ENCODE measurements around the gene QSOX1. TPM values are rescaled to one million over a fixed set of nuclear protein-coding genes. Genes with fewer than 3 reads are reported as not detected.

The QSOX1 gene, protein sequence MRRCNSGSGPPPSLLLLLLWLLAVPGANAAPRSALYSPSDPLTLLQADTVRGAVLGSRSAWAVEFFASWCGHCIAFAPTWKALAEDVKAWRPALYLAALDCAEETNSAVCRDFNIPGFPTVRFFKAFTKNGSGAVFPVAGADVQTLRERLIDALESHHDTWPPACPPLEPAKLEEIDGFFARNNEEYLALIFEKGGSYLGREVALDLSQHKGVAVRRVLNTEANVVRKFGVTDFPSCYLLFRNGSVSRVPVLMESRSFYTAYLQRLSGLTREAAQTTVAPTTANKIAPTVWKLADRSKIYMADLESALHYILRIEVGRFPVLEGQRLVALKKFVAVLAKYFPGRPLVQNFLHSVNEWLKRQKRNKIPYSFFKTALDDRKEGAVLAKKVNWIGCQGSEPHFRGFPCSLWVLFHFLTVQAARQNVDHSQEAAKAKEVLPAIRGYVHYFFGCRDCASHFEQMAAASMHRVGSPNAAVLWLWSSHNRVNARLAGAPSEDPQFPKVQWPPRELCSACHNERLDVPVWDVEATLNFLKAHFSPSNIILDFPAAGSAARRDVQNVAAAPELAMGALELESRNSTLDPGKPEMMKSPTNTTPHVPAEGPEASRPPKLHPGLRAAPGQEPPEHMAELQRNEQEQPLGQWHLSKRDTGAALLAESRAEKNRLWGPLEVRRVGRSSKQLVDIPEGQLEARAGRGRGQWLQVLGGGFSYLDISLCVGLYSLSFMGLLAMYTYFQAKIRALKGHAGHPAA
- 1 to 10 TPM; 4.9 to 8.0 (median 5.5) TPM for polyA plus RNA-seq (ENCODE audit: low read depth in 6 of 6)

DNA sequence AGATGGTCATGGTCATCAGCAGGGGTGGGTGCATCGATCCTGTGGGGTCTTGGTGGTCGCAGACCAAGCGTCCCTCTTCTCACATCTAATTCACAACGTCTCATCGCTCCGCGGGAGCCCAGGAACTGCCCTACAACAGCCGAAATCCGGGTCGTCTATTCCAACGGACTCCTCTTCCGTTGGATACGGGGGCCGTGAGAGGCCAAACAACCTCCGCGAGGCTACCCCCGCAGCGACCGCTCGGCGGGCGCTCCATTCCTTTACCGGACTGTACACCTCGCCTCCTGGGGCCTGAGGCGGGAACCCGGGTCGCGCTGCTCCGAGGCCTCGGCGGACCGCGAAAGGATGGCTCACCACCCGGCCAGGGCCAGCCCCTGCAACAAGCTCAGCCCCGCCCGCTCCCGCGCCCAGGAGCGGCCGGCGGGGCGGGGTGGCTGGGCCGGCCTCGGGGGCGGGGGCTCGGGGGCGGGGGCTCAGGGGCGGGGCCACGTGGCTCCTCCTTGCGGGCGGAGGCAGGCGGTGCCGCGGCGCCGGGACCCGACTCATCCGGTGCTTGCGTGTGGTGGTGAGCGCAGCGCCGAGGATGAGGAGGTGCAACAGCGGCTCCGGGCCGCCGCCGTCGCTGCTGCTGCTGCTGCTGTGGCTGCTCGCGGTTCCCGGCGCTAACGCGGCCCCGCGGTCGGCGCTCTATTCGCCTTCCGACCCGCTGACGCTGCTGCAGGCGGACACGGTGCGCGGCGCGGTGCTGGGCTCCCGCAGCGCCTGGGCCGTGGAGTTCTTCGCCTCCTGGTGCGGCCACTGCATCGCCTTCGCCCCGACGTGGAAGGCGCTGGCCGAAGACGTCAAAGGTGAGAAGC is at the start of gene QSOX1:
QSOX1 (plus strand) TSS at position 545 of the 857 bp plus-strand sequence; CDS start at position 584, 39 bp downstream.
- peaks cover 27 to 30% (median 29%) of the 10 kb centered on the region in 3 donors for H3K4me1 Mint-ChIP-seq
- peak within 1 kb of the TSS; percentile 79 to 95 (median 92) for H3K27ac Mint-ChIP-seq
- ATAC-seq (ENCODE audit: low read depth in 2 of 2): peak; percentile 91 to 92
- H3K27me3 Mint-ChIP-seq: peaks cover 0 to 7% (median 5%) of the 10 kb centered on the region in 3 donors
- peaks cover 0 to 4% of the 10 kb centered on the region in 2 donors for H3K36me3 Mint-ChIP-seq
- peak; percentile 81 for DNase-seq
- H3K9me3 Mint-ChIP-seq: no peaks in the 10 kb centered on the region
- H3K4me3 Mint-ChIP-seq: peak within 1 kb of the TSS; percentile 79 to 97 (median 95)

DNA sequence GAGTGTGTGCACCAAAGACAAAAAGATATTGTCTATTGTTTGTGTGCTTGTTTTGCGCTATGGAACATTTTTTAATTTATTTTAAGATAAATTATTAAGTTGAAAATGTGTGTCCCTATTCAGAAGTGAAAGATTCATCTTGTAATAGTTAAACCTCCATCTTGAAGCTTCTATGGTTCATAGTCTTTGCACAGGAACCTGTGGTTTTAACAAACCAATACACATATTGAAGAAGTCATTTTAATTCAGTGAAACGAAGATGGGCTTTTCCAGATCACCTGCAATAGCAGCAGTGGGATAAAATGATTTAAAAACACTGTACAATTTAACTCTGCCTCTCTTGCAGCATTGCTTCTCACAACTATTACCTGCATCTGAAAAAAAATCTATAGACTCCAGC is 42.6 kb upstream of the QSOX1 start:
- ATAC-seq (ENCODE audit: low read depth in 2 of 2) (no peak), DNase-seq (no peak)
- Mint-ChIP-seq H3K36me3 (peaks cover 20 to 30% of the 10 kb centered on the region in 2 donors), H3K4me3 (no peak overlapping the region), H3K27me3 (no peaks in the 10 kb centered on the region), H3K9me3 (no peaks in the 10 kb centered on the region), H3K4me1 (no peaks in the 10 kb centered on the region), H3K27ac (peak overlapping the region in 2 of 6 donors; percentile 28 to 85)

DNA sequence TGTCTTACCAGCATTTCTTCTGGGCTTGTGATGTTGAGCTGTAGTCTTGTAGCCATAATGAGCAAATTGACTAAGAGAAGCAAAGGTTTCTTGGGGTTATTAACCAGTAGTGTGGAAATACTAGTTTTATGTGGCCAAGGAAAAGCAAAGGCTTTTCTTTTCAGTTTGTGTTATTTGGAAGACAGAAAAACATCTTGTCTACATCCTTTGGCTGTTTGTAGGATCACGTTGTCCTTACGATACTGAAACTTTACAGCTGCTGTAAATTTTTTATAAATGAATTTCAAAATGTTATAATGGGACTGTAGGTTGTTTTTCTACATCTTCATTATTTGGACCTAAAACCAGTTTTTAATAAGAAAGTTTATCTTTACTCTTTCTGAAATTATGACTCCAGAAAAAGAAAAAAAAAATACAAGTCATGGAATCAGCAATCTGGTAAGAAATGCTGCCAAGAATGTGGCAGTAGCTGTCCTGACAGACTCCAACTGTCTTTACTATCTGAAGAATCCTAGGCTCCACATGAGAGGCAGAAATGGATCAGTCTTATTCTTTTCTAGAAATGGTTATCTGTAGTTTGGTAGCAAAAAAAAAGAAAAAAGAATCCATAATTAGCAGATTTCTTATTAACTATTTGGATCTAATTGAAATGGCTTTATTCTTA is 41.6 kb upstream of the QSOX1 start:
- H3K9me3 Mint-ChIP-seq: no peaks in the 10 kb centered on the region
- peaks cover 20 to 26% of the 10 kb centered on the region in 2 donors for H3K36me3 Mint-ChIP-seq
- no peak for DNase-seq
- H3K4me1 Mint-ChIP-seq: no peaks in the 10 kb centered on the region
- H3K27me3 Mint-ChIP-seq: no peaks in the 10 kb centered on the region
- no peak for ATAC-seq (ENCODE audit: low read depth in 2 of 2)
- H3K27ac Mint-ChIP-seq: no peak overlapping the region
- H3K4me3 Mint-ChIP-seq: no peak overlapping the region

- no peaks in the 10 kb centered on the region for H3K9me3 Mint-ChIP-seq
- peaks cover 19 to 20% of the 10 kb centered on the region in 2 donors for H3K36me3 Mint-ChIP-seq
- H3K27me3 Mint-ChIP-seq: no peaks in the 10 kb centered on the region
- DNase-seq (no peak), ATAC-seq (ENCODE audit: low read depth in 2 of 2) (no peak)
- H3K4me3 Mint-ChIP-seq: no peak overlapping the region
- no peak overlapping the region for H3K27ac Mint-ChIP-seq
- no peaks in the 10 kb centered on the region for H3K4me1 Mint-ChIP-seq
Observed at GRCh38 chr1:180114396-180114945, 40.2 kb upstream of the QSOX1 start.

GRCh38 chr1:180116964-180117763 is 37.5 kb upstream of the QSOX1 start:
- Mint-ChIP-seq H3K4me3 (no peak overlapping the region), H3K4me1 (no peaks in the 10 kb centered on the region), H3K9me3 (no peaks in the 10 kb centered on the region), H3K27ac (no peak overlapping the region), H3K27me3 (peaks cover 0 to 4% (median 0%) of the 10 kb centered on the region in 3 donors), H3K36me3 (peaks cover 6 to 8% of the 10 kb centered on the region in 2 donors)
- ATAC-seq (ENCODE audit: low read depth in 2 of 2) (no peak), DNase-seq (no peak)

- ATAC-seq (ENCODE audit: low read depth in 2 of 2) (no peak), DNase-seq (no peak)
- Mint-ChIP-seq H3K27ac (no peak overlapping the region), H3K27me3 (peaks cover 0 to 4% (median 0%) of the 10 kb centered on the region in 3 donors), H3K36me3 (peaks cover 1 to 3% of the 10 kb centered on the region in 2 donors), H3K4me1 (no peaks in the 10 kb centered on the region), H3K4me3 (no peak overlapping the region), H3K9me3 (no peaks in the 10 kb centered on the region)
Observed at GRCh38 chr1:180117764-180118116, 36.9 kb upstream of the QSOX1 start.

GRCh38 chr1:180119837-180120236 is 34.8 kb upstream of the QSOX1 start:
- H3K36me3 Mint-ChIP-seq: no peaks in the 10 kb centered on the region

DNA sequence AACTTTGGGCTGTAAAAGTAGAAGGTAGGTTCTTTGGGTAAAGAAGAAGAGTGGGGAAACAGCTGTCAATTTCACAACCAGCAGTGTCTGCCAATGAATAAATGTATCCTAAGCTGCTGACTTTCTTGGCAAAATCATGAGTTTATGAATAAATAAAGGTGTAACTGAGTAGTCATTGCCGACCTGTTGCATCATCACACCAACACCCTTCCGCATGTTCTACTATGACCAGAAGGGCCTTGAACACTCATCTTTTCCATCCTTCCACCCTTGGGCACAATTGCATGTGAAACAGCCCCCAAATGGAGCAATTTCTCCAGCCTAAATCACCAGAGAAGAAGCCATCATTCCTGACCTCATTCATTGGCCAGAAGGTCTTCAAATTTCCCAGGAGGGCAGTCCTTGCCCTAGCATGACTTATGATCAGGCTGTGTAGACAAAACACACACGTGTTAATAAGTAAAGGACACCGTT is 31.2 kb upstream of the QSOX1 start:
- Mint-ChIP-seq H3K4me1 (no peaks in the 10 kb centered on the region), H3K9me3 (peaks cover 0 to 1% (median 0%) of the 10 kb centered on the region in 7 donors), H3K4me3 (no peak overlapping the region), H3K27me3 (peaks cover 0 to 9% (median 4%) of the 10 kb centered on the region in 3 donors), H3K36me3 (no peaks in the 10 kb centered on the region), H3K27ac (peak overlapping the region in 1 of 6 donors; percentile 19)
- no peak for DNase-seq
- ATAC-seq (ENCODE audit: low read depth in 2 of 2): no peak

More at GRCh38 chr1:180119837-180120236, 34.8 kb upstream of the QSOX1 start:
- H3K9me3 Mint-ChIP-seq: no peaks in the 10 kb centered on the region
- peak overlapping the region in 1 of 6 donors; percentile 49 for H3K27ac Mint-ChIP-seq
- H3K4me3 Mint-ChIP-seq: no peak overlapping the region
- peaks cover 0 to 5% (median 4%) of the 10 kb centered on the region in 3 donors for H3K27me3 Mint-ChIP-seq
- DNase-seq (no peak), ATAC-seq (ENCODE audit: low read depth in 2 of 2) (no peak)
- no peaks in the 10 kb centered on the region for H3K4me1 Mint-ChIP-seq

GRCh38 chr1:180130651-180131050 is 24.0 kb upstream of the QSOX1 start:
- H3K27ac Mint-ChIP-seq: peak overlapping the region in 2 of 6 donors; percentile 51 to 87
- no peaks in the 10 kb centered on the region for H3K4me1 Mint-ChIP-seq
- H3K4me3 Mint-ChIP-seq: no peak overlapping the region
- DNase-seq: no peak
- H3K9me3 Mint-ChIP-seq: peaks cover 0 to 1% (median 0%) of the 10 kb centered on the region in 7 donors
- ATAC-seq (ENCODE audit: low read depth in 2 of 2): no peak
- peaks cover 10 to 41% (median 38%) of the 10 kb centered on the region in 3 donors for H3K27me3 Mint-ChIP-seq
- peaks cover 0 to 18% of the 10 kb centered on the region in 2 donors for H3K36me3 Mint-ChIP-seq

- ATAC-seq (ENCODE audit: low read depth in 2 of 2) (no peak), DNase-seq (no peak)
- Mint-ChIP-seq H3K27ac (no peak overlapping the region), H3K4me3 (no peak overlapping the region), H3K4me1 (no peaks in the 10 kb centered on the region), H3K9me3 (peaks cover 0 to 8% (median 2%) of the 10 kb centered on the region in 7 donors), H3K27me3 (peaks cover 10 to 50% (median 44%) of the 10 kb centered on the region in 3 donors), H3K36me3 (peaks cover under 1 to 22% of the 10 kb centered on the region in 2 donors)
Observed at GRCh38 chr1:180131510-180131909, 23.2 kb upstream of the QSOX1 start.

- H3K27me3 Mint-ChIP-seq: peaks cover 10 to 55% (median 52%) of the 10 kb centered on the region in 3 donors
- H3K4me3 Mint-ChIP-seq: no peak overlapping the region
- no peak overlapping the region for H3K27ac Mint-ChIP-seq
- peaks cover 9 to 28% of the 10 kb centered on the region in 2 donors for H3K36me3 Mint-ChIP-seq
- ATAC-seq (ENCODE audit: low read depth in 2 of 2) (no peak), DNase-seq (no peak)
- peaks cover 5 to 17% (median 9%) of the 10 kb centered on the region in 7 donors for H3K9me3 Mint-ChIP-seq
- H3K4me1 Mint-ChIP-seq: no peaks in the 10 kb centered on the region
Observed at GRCh38 chr1:180133193-180133592, 21.5 kb upstream of the QSOX1 start.
